IPS DF 4.7 (cell line): ENCODE results near the gene TACC2.
"Not testable (repeated sequence)": the region's sequence is repeated elsewhere in the genome, so short reads cannot be mapped to it uniquely, and the experiment has no call there.

Experiments used
- DNase-seq: peaks from one replicate; pipeline ENCODE4 v3.0.0-alpha.2; 2013; ENCODE audit warnings: low spot score; ENCODE audit errors: extremely low read depth

The TACC2 gene

GRCh38 chr10:121983852-121984251, 5.1 kb upstream of the TACC2 start:
- DNase-seq = no peak

GRCh38 chr10:121984463-121984862, 4.5 kb upstream of the TACC2 start:
- no peak for DNase-seq

GRCh38 chr10:121990015-121990677, 1.2 kb downstream of the TACC2 start:
- no peak for DNase-seq

DNA sequence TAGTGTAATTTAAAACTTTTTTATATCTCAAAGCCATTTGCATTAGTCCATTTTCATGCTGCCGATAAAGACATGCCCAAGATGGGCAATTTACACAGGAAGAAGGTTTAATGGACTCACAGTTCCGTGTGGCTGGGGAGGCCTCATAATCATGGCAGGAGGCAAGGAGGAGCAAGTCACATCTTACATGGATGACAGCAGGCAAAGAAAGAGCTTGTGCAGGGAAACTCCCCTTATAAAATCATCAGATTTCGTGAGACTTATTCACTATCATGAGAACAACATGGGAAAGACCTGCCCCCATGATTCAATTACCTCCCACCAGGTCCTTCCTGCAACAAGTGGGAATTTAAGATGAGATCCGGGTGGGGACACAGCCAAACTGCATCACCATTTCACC, 2.8 kb downstream of the TACC2 start:
- not testable (repeated sequence) for DNase-seq

GRCh38 chr10:121994429-121994941, 5.5 kb downstream of the TACC2 start:
- DNase-seq = no peak

DNA sequence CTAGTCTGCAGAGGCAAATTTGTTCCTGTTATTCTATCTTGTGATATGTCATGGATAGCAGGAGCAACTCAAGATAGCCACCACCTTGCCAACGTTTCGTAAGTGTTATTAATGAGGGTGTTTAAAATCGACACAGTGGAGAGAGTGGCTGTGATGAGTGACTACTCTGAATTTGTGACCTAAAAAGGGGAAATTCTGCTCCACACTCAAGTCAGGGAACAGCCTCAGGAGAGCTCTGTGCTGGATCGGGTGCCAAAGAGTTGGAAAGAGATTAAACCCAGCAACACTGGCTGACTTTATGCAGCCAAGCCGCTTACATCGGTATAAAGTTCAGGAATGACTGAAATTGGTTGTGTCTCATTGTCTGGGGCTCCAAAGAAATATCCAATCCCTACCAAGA, 9.5 kb downstream of the TACC2 start:
- no peak for DNase-seq

- no peak for DNase-seq
Measured at GRCh38 chr10:121999301-121999700, 10.3 kb downstream of the TACC2 start.

DNA sequence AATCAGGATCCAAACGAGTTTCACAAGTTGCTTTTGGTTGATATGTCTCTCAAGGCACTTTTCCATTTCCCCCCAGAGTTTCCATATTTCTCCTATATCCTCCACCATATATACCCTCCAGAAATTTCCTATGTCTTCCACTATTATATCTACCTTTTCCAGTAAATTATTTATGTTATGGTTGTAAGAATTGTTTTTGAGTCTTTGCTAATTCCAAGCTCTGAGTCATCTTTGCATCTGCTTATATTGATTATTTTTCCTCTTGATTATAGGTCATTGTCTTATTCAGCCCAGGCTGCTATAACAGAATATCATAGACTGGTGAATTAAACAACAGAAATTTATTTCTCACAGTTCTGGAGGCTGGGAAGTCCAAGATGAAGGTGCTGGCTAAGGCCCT, 12.7 kb downstream of the TACC2 start:
- no peak for DNase-seq

DNA sequence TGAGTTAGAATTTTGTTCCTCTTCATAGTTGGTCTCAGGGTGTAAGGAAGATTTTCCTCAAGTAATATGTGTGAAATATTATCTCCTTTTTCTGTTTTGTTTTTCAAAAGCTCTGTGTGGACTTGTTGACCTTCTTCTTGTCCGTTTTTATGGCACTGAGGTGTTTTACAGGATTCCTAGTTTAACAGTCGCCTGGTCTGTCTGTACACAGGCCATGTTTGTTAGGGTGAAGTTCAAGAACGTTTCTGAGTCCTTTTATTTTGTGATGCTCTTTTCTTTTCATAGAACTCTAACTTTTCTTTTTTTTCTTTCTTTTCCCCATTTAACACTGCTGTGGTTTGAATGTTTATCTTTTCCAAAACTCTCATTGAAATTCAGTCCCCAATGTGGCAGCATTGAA, 18.5 kb downstream of the TACC2 start:
- no peak for DNase-seq

DNA sequence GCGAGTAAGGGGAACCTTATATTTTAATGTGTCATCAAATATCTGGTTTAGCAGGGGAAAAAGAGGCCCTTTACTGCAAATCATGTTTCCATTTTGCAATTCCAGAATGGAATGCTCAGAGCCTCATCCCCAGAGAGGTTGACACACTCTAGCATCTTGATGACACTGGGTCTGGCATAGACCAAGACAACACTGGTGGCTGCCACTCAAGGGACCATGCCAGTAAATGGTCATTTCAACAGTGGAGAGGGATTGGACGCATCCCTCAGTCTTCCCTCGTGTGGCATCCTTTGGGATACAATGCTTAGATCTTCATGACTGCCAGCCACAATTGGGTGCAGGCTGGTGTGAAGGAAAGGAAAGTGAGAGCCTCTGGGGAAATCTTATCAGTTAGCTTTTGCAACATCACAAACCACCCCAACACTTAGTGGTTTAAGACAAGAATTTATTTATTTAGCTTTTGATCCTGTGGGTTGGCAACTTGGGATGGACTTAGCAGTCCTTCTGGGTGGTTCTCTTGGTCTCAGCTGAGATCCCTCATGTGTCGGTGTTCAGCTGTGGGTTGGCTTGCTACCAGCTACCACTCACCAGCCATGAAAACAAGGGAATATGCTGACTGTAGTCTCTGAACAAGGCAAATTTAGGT, 21.6 kb downstream of the TACC2 start:
- DNase-seq = no peak

DNA sequence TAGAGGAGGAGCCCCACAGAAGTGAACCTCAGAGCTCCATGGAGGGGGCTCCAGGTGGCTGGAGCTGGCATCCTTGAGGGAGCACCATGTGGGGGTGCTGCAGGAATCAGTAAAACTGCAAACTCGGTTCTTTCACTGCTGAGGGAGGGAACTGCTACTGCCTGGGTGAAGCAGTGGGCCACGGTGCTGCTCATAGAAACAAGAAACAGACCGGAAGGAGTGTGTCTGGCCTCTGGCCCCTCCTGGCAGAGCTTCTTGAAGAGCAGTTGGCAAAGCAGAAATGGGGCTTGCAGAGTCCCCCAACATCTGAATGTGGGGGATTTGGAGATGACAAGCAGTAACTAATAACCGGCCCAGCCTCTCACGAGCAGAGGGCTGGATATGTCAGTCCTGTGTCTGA, 23.8 kb downstream of the TACC2 start:
- DNase-seq = no peak

DNA sequence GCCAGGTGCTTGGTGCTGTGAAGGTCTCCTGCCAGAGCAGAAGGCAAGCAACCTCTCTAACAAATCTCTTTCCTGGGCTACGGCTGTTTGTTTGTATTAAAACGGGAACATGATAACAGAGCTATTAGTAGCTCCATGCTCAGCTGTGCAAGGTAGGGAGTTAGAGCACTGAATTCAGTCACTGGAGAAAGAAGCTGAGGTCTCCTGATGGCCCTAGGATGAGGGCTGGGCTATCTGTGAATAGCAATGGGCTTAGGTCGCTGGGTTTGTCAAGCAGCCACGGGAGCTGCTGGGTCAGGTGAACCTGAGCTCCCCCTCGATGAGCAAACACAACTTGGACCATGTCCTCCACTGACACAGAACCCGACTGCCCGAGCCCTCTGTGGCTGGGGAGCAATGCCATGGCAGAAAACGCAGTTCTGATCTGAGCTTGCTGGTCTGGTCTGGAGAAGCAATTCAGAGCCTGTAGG, 24.4 kb downstream of the TACC2 start:
- DNase-seq = no peak

- no peak for DNase-seq
Measured at GRCh38 chr10:122014652-122015248, 25.8 kb downstream of the TACC2 start.

DNA sequence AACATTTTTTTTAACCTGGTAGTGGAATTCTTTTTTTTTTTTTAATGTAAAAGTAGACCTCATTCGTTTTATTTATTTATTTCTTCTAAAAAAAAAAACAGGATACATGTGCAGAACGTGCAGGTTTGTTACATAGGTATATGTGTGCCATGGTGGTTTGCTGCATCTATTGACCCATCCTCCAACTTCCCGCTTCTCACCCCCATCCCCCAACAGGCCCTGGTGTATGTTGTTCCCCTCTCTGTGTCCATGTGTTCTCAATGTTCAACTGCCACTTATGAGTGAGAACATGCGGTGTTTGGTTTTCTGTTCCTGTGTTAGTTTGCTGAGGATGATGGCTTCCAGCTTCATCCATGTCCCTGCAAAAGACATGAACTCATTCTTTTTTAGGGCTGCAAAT, 29.0 kb downstream of the TACC2 start:
- DNase-seq = not testable (repeated sequence)

GRCh38 chr10:122018491-122018890, 29.5 kb downstream of the TACC2 start:
- no peak for DNase-seq

- no peak for DNase-seq
Measured at GRCh38 chr10:122018951-122019413, 30.0 kb downstream of the TACC2 start.

GRCh38 chr10:122019414-122019975, 30.5 kb downstream of the TACC2 start:
- DNase-seq = no peak

DNA sequence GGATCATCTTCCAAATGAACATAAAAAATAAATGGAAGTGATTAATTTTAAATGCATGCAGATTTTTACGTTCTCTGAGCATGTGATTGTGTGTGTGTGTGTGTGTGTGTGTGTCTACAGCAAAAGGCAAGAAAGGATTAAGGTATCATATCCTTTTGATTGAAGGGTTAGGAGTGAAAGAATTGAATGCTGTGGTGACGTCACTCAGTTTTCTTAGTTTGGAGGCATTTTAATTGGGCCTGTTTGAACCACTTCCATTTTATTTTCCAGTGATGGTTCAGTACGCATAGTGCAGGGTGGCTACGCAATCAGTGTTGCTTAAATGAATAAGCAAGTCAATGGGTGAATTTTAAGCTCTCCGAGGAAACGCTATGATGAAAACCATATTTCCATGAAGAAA, 31.3 kb downstream of the TACC2 start:
- DNase-seq = no peak

- DNase-seq = no peak
Measured at GRCh38 chr10:122021379-122021778, 32.4 kb downstream of the TACC2 start.

GRCh38 chr10:122021828-122022227, 32.9 kb downstream of the TACC2 start:
- no peak for DNase-seq

DNA sequence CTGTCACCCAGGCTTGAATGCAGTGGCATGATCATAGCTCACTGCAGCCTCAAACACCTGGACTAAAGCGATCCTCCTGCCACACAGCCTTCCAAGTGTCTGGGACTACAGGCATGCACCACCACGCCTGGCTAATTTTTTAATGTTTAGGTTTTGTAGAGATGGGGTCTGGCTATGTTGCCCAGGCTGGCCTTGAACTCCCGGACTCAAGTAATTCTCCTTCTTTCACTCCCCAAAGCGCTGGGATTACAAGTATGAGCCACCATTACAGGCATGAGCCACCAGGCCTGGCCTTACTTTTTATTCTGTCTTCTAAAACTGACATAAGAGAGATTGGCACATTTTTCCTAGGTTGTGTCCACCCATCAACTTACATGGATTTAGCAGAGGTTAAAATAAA, 33.3 kb downstream of the TACC2 start:
- DNase-seq = no peak

DNA sequence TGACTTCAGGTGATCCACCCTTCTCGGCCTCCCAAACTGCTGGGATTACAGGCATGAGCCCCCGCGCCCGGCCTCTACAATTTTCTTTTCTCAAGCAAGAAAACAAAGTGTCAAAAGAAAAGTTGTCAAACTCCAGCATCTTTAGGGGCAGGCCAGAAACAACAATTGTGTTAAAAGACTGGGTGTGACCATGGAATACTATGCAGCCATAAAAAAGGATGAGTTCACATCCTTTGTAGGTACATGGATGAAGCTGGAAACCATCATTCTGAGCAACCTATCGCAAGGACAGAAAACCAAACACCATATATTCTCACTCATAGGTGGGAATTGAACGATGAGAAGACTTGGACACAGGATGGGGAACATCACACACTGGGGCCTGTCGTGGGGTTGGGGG, 34.3 kb downstream of the TACC2 start:
- not testable (repeated sequence) for DNase-seq
